ENCODE data around the gene TMEM178A.
"Not testable (repeated sequence)": the region's sequence is repeated elsewhere in the genome, so short reads cannot be mapped to it uniquely, and the experiment has no call there.

TMEM178A gene

DNA sequence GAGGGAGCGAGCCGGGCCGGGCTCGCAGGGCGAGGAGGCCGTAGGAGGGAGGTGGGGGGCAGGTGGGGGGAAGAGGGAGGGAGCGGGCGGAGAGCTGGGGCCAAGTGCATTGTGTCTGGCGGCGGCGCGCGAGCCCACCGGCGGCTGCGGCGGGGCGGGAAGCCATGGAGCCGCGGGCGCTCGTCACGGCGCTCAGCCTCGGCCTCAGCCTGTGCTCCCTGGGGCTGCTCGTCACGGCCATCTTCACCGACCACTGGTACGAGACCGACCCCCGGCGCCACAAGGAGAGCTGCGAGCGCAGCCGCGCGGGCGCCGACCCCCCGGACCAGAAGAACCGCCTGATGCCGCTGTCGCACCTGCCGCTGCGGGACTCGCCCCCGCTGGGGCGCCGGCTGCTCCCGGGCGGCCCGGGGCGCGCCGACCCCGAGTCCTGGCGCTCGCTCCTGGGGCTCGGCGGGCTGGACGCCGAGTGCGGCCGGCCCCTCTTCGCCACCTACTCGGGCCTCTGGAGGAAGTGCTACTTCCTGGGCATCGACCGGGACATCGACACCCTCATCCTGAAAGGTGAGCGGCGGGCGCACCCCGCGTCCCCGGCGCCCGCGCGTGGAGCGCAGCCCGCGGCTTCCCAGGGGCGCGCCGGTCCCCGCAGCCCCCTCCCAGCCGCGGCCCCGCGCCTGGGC is at the start of gene TMEM178A:
TMEM178A (plus strand) TSS at position 107 of the 680 bp plus-strand sequence; CDS start at position 165, 58 bp downstream.
- DNase-seq: no peak

DNA sequence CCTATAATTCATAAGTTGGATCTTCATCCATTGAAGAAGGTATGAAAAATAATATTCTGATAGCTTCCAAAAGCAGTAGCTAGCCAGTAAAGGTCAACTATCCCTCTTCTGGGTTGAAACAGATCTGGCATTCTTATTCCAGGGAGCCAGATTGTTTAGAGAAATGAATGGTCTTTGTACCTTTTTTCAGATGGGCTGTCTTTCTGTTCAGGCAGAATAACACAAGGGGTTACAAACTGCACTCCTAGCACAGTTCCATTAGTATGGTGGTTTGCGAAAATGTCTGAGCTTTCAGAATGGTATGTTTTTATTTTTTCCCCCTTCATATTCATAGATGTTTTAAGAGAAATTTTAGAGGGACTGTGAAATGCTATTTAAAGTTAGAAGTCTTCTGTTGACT is 47.5 kb upstream of the TMEM178A start:
- no peak for DNase-seq

GRCh38 chr2:39618736-39619135 is 47.0 kb upstream of the TMEM178A start:
- DNase-seq: no peak

GRCh38 chr2:39620067-39620466 is 45.6 kb upstream of the TMEM178A start:
- DNase-seq: no peak

DNA sequence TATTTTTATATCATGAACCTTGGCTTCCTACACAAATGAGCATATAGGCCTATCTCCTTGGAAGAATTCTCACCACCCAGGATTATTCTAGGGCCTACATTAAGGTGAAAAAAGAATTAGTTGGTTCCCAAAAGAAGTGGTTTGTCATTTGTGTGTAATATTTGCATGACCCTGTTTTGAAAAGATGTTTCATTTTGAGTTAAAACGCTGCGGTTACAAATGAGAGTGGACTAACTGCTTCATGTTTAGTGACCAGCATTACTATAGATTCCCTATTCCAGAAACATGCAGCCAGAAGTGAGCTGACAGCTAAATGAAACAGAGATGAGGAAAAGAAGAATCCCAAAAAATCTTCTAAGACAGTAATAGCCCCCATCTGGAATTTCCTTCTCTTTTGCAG is 44.1 kb upstream of the TMEM178A start:
- DNase-seq: no peak

GRCh38 chr2:39622860-39623259 is 42.9 kb upstream of the TMEM178A start:
- no peak for DNase-seq

DNA sequence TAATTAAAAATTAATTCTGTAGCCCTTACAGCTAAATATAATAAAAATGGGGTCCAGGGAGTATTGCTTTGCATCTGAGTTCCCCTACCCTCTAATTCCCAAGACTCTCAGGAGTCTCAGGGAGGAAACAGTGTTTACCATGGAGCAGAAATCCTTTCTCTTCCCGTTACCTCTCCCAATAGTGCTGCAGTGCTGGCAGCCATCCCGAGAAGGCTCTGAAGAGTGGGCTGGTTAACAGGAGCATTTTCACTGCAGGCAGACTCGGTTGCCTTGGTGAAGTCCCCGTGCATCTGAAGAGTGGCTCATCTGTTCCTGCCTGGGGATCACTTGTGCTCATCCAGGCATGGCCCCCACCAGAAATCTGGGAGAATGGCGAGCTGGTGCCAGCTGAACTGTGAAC is 41.8 kb upstream of the TMEM178A start:
- DNase-seq: no peak

GRCh38 chr2:39625193-39625926 is 40.4 kb upstream of the TMEM178A start:
- no peak for DNase-seq

DNA sequence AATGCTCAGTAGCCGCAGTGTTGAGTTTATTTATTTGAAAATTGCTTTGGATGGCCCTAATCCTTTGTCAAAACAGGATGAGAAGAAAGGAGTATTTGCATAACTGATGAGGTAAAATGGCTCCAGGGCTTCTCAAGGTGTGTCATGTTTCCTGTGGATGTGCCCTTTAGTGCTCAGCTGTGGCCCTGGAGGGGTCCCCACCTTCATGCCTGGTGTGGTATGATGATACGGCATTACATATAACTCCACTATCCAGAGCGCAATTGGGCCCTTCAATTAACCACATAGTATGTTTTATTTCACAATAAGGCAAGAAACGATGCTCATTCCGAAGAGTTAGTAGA is 39.8 kb upstream of the TMEM178A start:
- DNase-seq: no peak

GRCh38 chr2:39628346-39628745 is 37.4 kb upstream of the TMEM178A start:
- DNase-seq: not testable (repeated sequence)

- no peak for DNase-seq
These were observed 36.1 kb upstream of the TMEM178A start for GRCh38 chr2:39629646-39630045.

DNA sequence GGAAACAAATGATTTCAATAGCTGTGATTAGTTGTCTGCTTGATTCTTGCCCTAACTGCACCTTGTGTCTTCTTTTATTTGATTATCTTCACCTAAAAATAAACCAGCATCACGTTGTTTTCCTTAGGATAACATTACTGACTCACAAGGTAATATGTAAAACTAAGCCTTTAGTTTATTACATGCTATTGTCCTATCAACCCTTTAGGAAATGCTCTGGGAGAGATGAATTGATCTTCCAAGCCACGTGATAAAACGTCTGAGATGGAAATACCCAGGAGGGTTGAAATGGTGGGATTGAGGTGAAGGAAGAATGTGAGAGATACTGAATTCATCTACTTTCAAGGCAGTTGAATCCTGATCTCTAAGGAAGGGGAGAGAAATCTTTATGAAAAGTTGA is 34.5 kb upstream of the TMEM178A start:
- DNase-seq: no peak

GRCh38 chr2:39631718-39632117 is 34.0 kb upstream of the TMEM178A start:
- DNase-seq: no peak

DNA sequence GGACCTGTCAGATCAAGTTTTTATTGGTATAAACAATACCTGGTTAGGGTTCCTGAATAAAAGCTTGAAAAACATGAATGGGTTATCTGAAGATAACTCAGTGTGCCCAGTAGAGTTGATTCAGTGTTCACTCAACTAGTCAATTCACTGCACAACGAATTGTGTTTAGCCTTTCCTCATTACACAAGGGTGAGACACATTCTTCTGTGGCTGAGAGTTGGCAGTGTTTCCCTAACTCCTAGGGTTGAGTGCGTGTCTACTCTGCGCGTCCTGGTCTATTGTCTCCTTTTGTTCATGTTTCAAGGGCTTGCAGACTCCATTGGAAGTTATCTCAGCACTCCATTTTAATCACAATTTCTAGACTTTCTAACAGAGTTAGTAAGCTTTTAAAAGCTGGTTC is 32.8 kb upstream of the TMEM178A start:
- DNase-seq: no peak

DNA sequence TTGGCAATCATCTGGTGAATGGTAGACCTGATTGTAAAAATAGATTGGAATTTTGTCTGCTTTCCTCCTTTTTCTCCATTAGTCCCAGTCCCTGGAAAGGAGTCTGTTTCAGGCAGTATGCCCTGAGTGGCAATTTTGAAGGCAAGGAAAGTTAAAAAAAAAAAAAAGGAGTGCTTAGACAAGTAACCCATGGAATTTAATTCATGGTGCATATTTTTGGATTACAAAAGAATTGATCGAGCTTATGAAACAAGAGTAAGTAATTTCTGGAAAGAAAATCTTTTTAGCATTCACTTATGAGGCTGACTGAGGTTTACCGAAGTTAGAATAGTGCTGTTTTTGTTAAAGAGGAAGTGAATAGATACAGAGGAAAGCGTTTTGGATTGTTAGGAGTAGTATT is 29.4 kb upstream of the TMEM178A start:
- no peak for DNase-seq

DNA sequence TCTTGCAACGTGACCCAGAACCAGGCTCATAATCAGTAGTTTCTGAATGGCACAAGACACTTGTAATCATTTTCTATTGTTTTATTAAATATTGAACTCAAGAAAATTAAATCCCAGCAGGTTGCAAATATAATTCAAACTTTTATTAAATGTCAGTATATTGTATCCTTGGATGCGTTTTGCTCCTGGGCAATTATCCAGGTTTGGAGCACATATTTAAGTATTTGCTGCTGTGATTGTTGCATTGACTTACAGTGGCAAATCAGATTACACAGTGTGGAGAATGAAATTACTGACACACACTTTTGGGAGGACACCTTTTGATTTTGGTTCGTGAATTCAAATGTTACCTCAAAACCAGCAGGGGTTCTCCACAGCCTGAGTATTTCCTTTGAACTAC is 27.1 kb upstream of the TMEM178A start:
- no peak for DNase-seq

GRCh38 chr2:39640107-39640506 is 25.6 kb upstream of the TMEM178A start:
- DNase-seq: no peak

DNA sequence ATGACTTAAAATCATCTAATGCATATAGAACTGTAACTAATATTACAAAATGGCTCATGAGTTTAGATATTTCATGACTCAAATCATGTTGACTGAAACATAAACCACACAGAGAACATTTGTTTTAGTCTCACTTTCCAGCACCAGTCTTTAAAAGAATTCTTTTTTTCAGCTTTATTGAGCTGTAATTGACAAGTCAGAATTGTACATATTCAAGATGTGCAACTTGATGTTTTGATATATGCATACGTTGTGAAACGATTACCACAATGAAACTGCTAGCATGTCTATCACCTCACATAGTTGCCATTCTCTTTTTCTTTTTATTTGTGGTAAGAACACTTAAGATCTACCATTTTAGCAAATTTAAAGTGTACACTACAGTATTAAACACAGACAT is 25.0 kb upstream of the TMEM178A start:
- DNase-seq: no peak

DNA sequence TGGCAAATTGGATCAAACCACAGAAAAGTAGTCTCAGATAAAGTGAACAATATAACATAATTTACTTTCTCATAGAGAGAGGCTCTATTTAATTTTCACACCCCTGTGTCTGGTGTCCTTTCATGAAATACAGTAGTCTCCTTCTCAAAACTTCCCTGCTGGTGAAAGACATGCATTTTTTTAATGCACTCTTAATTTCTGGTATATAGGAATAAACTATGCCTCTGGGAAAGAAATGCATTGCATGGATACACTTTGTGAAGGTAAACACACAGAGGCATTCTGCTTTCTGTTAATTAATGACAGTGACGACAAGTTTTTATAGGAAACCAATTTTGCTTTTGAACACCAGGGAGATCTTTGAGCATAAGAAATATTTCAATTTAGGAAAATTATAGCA is 24.1 kb upstream of the TMEM178A start:
- DNase-seq: no peak

DNA sequence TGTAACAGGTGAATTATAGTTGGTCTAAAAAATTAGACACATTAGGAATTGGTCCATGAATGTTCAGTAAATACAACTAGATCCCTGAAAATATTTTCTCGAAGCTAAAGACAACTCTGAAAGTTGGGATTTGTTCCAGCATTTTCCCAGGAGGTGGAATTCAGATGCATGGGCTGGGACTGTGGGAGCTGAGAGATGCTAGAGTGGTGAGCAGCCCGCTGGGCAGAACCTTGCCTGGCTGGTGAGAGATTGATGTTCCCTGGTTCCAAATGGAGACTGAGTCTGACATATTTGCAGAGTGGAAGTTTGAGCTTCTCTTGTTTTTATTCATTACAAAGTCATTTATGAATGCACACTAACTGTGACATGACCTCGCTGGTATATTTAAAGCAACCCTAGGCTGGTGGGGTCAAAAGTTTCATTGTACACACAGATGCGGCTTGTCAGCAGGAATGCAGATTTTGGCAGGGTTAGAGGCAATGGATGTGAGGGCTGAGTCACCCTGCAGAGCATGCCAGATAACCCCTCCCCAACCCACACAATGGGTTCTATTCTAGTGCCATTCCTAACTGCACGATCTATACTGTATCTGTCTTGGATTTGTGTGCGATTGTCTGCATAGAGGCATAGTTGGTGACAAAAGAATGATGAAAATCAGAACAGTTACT is 23.5 kb upstream of the TMEM178A start:
- no peak for DNase-seq

- DNase-seq: no peak
These were observed 19.9 kb upstream of the TMEM178A start for GRCh38 chr2:39645826-39646225.

DNA sequence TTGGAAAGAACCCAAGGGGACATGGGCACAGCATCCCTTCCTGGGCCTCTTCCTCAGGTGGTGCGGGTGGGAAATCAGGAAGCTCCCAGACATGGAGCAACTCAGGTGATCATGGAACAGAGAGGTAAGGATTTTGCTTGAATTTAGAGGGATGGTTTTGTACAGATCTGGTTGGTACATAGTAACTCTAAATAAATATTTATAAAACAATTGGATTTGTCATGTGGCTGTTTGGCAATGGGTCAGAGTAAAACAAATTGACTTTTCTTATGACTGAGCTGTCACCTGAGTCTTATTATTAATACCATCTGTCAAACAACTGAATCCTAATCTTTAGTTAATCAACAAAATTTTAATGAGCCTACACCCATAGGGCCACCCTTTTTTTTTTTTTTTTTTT is 19.4 kb upstream of the TMEM178A start:
- no peak for DNase-seq

DNA sequence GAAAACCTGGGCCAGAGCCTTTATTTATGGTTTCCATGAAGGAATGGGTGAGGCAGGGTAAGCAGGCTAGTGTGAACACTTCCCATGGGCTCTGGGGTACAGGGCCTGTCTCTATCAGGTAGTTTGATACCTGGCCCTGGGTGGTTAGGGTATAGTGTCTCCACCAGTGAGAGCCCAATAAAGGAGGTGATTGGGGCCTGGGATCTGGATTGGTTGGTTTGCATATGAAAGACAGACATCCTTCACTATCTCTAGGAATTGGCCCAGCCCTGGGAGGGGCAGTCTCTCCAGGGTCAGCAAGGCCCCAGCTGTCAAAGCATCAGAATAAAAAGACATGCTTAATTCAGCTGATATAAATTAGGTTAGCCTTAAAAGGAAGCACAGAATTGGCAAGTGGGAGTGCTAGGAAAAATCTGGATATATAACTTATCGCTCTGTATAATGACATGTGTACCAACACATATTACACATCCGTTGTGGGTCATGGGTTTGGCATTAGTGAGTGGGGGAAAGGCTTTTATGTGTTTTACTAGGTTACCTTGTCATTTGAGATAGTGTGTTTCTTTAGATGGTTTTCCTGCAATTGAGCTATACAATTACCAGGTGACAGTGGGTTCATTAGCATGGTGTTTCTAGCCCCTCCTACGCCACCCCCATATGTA is 18.5 kb upstream of the TMEM178A start:
- DNase-seq: no peak

DNA sequence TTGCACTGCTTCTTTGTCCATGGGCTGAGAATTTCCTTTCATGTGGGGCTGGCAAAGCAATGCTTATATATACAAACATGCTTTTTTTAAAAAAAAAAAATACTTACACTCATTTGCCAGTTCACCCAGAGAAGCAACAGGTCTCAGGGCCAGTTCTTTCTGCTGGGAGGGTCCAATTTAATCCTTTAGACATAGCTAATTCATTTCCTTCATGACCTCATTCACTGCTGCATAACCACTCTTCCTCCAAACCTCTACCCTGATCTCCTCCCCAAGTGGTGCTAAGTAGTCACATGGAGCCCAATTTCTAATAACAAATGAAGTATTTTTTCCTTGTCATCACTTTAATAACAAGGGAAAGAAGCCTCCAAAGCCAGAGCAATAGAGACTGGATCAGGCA is 17.1 kb upstream of the TMEM178A start:
- no peak for DNase-seq

Measured in GOT3 (cell line).